B cell (primary cell): ENCODE results near the gene KAZN.

Experiments
- CTCF ChIP-seq: fragments of 200-600 bp; IDR thresholded peaks from one replicate; pipeline ENCODE4 v1.8.0; 2022; ENCODE audit warnings: antibody characterized with exemption, mild to moderate bottlenecking
- EZH2 ChIP-seq: IDR thresholded peaks from 2 replicates; pipeline ENCODE4 v1.6.1; 2012; ENCODE audit warnings: borderline replicate concordance, low read depth, mild to moderate bottlenecking, moderate library complexity, low read length; ENCODE audit not compliant: insufficient read depth, poor library complexity, severe bottlenecking

GRCh38 chr1:14706631-14707030 lies 108.1 kb downstream of the KAZN start:
- TF ChIP-seq CTCF (no peak), EZH2 (no peak)
